ENCODE measurements around the gene GDAP2. TPM values are rescaled to one million over a fixed set of nuclear protein-coding genes. Genes with fewer than 3 reads are reported as not detected.
"Not testable (repeated sequence)": the region's sequence is repeated elsewhere in the genome, so short reads cannot be mapped to it uniquely, and the experiment has no call there.

The GDAP2 gene
- polyA plus RNA-seq, 6 donors from 2014 or later: 4.9 to 16.9 (median 13.5) TPM

- Mint-ChIP-seq H3K9me3 (no peaks in the 10 kb centered on the region), H3K27ac (peak overlapping the region; percentile 92 to 100 (median 98)), H3K36me3 (peaks cover 8 to 14% of the 10 kb centered on the region in 2 donors), H3K4me1 (peaks cover 35 to 51% (median 43%) of the 10 kb centered on the region in 3 donors), H3K27me3 (no peaks in the 10 kb centered on the region), H3K4me3 (peak overlapping the region; percentile 94 to 100 (median 98))
- DNase-seq (no peak), ATAC-seq (ENCODE audit: low read depth in 2 of 2) (no peak)
Observed at GRCh38 chr1:117930173-117930447, 689 bp upstream of the GDAP2 start.

- peak overlapping the region; percentile 94 to 100 (median 98) for H3K4me3 Mint-ChIP-seq
- H3K9me3 Mint-ChIP-seq: no peaks in the 10 kb centered on the region
- peaks cover 35 to 51% (median 43%) of the 10 kb centered on the region in 3 donors for H3K4me1 Mint-ChIP-seq
- peak; percentile 71 for DNase-seq
- H3K27ac Mint-ChIP-seq: peak overlapping the region; percentile 92 to 100 (median 98)
- ATAC-seq (ENCODE audit: low read depth in 2 of 2): peak; percentile 60 to 67
- H3K36me3 Mint-ChIP-seq: peaks cover 8 to 13% of the 10 kb centered on the region in 2 donors
- no peaks in the 10 kb centered on the region for H3K27me3 Mint-ChIP-seq
Observed at GRCh38 chr1:117928881-117929342, 509 bp downstream of the GDAP2 start.

GRCh38 chr1:117925981-117926380 lies 3.4 kb downstream of the GDAP2 start:
- Mint-ChIP-seq H3K27me3 (no peaks in the 10 kb centered on the region), H3K9me3 (no peaks in the 10 kb centered on the region), H3K4me3 (peak overlapping the region in 6 of 8 donors; percentile 24 to 98 (median 41)), H3K36me3 (peaks cover 4 to 16% of the 10 kb centered on the region in 2 donors), H3K27ac (peak overlapping the region; percentile 37 to 94 (median 64)), H3K4me1 (peaks cover 32 to 40% (median 34%) of the 10 kb centered on the region in 3 donors)
- ATAC-seq (ENCODE audit: low read depth in 2 of 2) (no peak), DNase-seq (no peak)

- H3K9me3 Mint-ChIP-seq; H3K27me3 Mint-ChIP-seq; ATAC-seq (ENCODE audit: low read depth in 2 of 2); H3K27ac Mint-ChIP-seq; DNase-seq; H3K36me3 Mint-ChIP-seq; H3K4me3 Mint-ChIP-seq: not testable (repeated sequence)
- peaks cover 6 to 12% (median 8%) of the 10 kb centered on the region in 3 donors for H3K4me1 Mint-ChIP-seq
Observed at GRCh38 chr1:117922717-117923116, 6.7 kb downstream of the GDAP2 start.

GRCh38 chr1:117921991-117922390 lies 7.4 kb downstream of the GDAP2 start:
- H3K27ac Mint-ChIP-seq: no peak overlapping the region
- no peak overlapping the region for H3K4me3 Mint-ChIP-seq
- ATAC-seq (ENCODE audit: low read depth in 2 of 2) (no peak), DNase-seq (no peak)
- no peaks in the 10 kb centered on the region for H3K27me3 Mint-ChIP-seq
- peaks cover 7 to 9% of the 10 kb centered on the region in 2 donors for H3K36me3 Mint-ChIP-seq
- peaks cover 6 to 12% (median 6%) of the 10 kb centered on the region in 3 donors for H3K4me1 Mint-ChIP-seq
- H3K9me3 Mint-ChIP-seq: no peaks in the 10 kb centered on the region

GRCh38 chr1:117919376-117919775 lies 10.0 kb downstream of the GDAP2 start:
- Mint-ChIP-seq H3K36me3 (peaks cover 28% of the 10 kb centered on the region in 2 donors), H3K27ac (peak overlapping the region in 1 of 6 donors; percentile 17), H3K4me1 (peaks cover 0 to 6% (median 0%) of the 10 kb centered on the region in 3 donors), H3K4me3 (no peak overlapping the region), H3K9me3 (no peaks in the 10 kb centered on the region), H3K27me3 (no peaks in the 10 kb centered on the region)
- no peak for DNase-seq
- no peak for ATAC-seq (ENCODE audit: low read depth in 2 of 2)

- ATAC-seq (ENCODE audit: low read depth in 2 of 2) (no peak), DNase-seq (no peak)
- Mint-ChIP-seq H3K27me3 (no peaks in the 10 kb centered on the region), H3K4me1 (peaks cover 0 to 1% (median 0%) of the 10 kb centered on the region in 3 donors), H3K36me3 (peaks cover 32 to 52% of the 10 kb centered on the region in 2 donors), H3K27ac (no peak overlapping the region), H3K9me3 (no peaks in the 10 kb centered on the region), H3K4me3 (no peak overlapping the region)
Observed at GRCh38 chr1:117911051-117911450, 18.4 kb downstream of the GDAP2 start.

GRCh38 chr1:117905019-117905418 lies 24.4 kb downstream of the GDAP2 start:
- H3K27me3 Mint-ChIP-seq: no peaks in the 10 kb centered on the region
- peaks cover 0 to 4% (median 0%) of the 10 kb centered on the region in 3 donors for H3K4me1 Mint-ChIP-seq
- ATAC-seq (ENCODE audit: low read depth in 2 of 2): no peak
- H3K9me3 Mint-ChIP-seq: peaks cover 0 to 2% (median 0%) of the 10 kb centered on the region in 7 donors
- peaks cover 37 to 48% of the 10 kb centered on the region in 2 donors for H3K36me3 Mint-ChIP-seq
- DNase-seq: no peak
- H3K27ac Mint-ChIP-seq: peak overlapping the region in 1 of 6 donors; percentile 25
- no peak overlapping the region for H3K4me3 Mint-ChIP-seq

GRCh38 chr1:117904485-117904884 lies 24.9 kb downstream of the GDAP2 start:
- H3K27ac Mint-ChIP-seq: no peak overlapping the region
- H3K4me1 Mint-ChIP-seq: peaks cover 0 to 4% (median 0%) of the 10 kb centered on the region in 3 donors
- peaks cover 37 to 48% of the 10 kb centered on the region in 2 donors for H3K36me3 Mint-ChIP-seq
- H3K4me3 Mint-ChIP-seq: no peak overlapping the region
- peaks cover 0 to 2% (median 0%) of the 10 kb centered on the region in 7 donors for H3K9me3 Mint-ChIP-seq
- ATAC-seq (ENCODE audit: low read depth in 2 of 2) (no peak), DNase-seq (no peak)
- no peaks in the 10 kb centered on the region for H3K27me3 Mint-ChIP-seq

- Mint-ChIP-seq H3K4me3 (no peak overlapping the region), H3K36me3 (peaks cover 37 to 46% of the 10 kb centered on the region in 2 donors), H3K27me3 (no peaks in the 10 kb centered on the region), H3K27ac (no peak overlapping the region), H3K4me1 (peaks cover 0 to 4% (median 0%) of the 10 kb centered on the region in 3 donors), H3K9me3 (peaks cover 0 to 2% (median 0%) of the 10 kb centered on the region in 7 donors)
- no peak for DNase-seq
- no peak for ATAC-seq (ENCODE audit: low read depth in 2 of 2)
Observed at GRCh38 chr1:117902944-117903343, 26.5 kb downstream of the GDAP2 start.

GRCh38 chr1:117899801-117900200 lies 29.6 kb downstream of the GDAP2 start:
- Mint-ChIP-seq H3K9me3 (peaks cover 0 to 2% (median 0%) of the 10 kb centered on the region in 7 donors), H3K27ac (no peak overlapping the region), H3K36me3 (peaks cover 30 to 35% of the 10 kb centered on the region in 2 donors), H3K27me3 (no peaks in the 10 kb centered on the region), H3K4me1 (peaks cover 0 to 6% (median 4%) of the 10 kb centered on the region in 3 donors), H3K4me3 (no peak overlapping the region)
- no peak for ATAC-seq (ENCODE audit: low read depth in 2 of 2)
- no peak for DNase-seq

GRCh38 chr1:117897551-117897950 lies 31.9 kb downstream of the GDAP2 start:
- H3K4me3 Mint-ChIP-seq: no peak overlapping the region
- H3K27me3 Mint-ChIP-seq: no peaks in the 10 kb centered on the region
- peaks cover 0 to 6% (median 4%) of the 10 kb centered on the region in 3 donors for H3K4me1 Mint-ChIP-seq
- H3K36me3 Mint-ChIP-seq: peaks cover 24 to 25% of the 10 kb centered on the region in 2 donors
- H3K9me3 Mint-ChIP-seq: peaks cover 0 to 2% (median 0%) of the 10 kb centered on the region in 7 donors
- H3K27ac Mint-ChIP-seq: peak overlapping the region in 1 of 6 donors; percentile 41
- ATAC-seq (ENCODE audit: low read depth in 2 of 2): no peak
- no peak for DNase-seq

GRCh38 chr1:117895482-117896114 lies 33.8 kb downstream of the GDAP2 start:
- peak overlapping the region in 2 of 6 donors; percentile 12 to 38 for H3K27ac Mint-ChIP-seq
- peak; percentile 42 for DNase-seq
- H3K4me3 Mint-ChIP-seq: no peak overlapping the region
- peak in 1 of 2 donors; percentile 33 for ATAC-seq (ENCODE audit: low read depth in 2 of 2)
- peaks cover 0 to 6% (median 0%) of the 10 kb centered on the region in 3 donors for H3K4me1 Mint-ChIP-seq
- no peaks in the 10 kb centered on the region for H3K9me3 Mint-ChIP-seq
- no peaks in the 10 kb centered on the region for H3K27me3 Mint-ChIP-seq
- H3K36me3 Mint-ChIP-seq: peaks cover 8 to 19% of the 10 kb centered on the region in 2 donors

GRCh38 chr1:117894078-117894477 lies 35.3 kb downstream of the GDAP2 start:
- Mint-ChIP-seq H3K36me3 (peaks cover 8 to 19% of the 10 kb centered on the region in 2 donors), H3K27ac (no peak overlapping the region), H3K4me1 (peaks cover 0 to 6% (median 0%) of the 10 kb centered on the region in 3 donors), H3K9me3 (no peaks in the 10 kb centered on the region), H3K4me3 (no peak overlapping the region), H3K27me3 (no peaks in the 10 kb centered on the region)
- ATAC-seq (ENCODE audit: low read depth in 2 of 2): no peak
- DNase-seq: no peak

Measured in naive B cell (primary cell).